Thyroid gland (tissue), 4 donors: ENCODE measurements around the gene RANBP9. TPM values are rescaled to one million over a fixed set of nuclear protein-coding genes. Genes with fewer than 3 reads are reported as not detected.

Experiments
- DNase-seq, 2 donors: peaks; one replicate each; pipeline ENCODE4 v3.0.0-alpha.2; 2019
- H3K27ac ChIP-seq, 3 donors: fragments of 200-600 bp; sonication (generic); 1 replicate in 2 of 3; 2 replicates in 1 of 3; pipeline ENCODE4 v1.5.1; 2016 to 2019; ENCODE audit warnings: mild to moderate bottlenecking in 1 of 3, moderate library complexity in 1 of 3
- H3K27me3 ChIP-seq: fragments of 200-600 bp; sonication (generic); one replicate; pipeline ENCODE4 v1.5.1; 2019
- H3K36me3 ChIP-seq, 2 donors: fragments of 200-600 bp; sonication (generic); one replicate each; pipeline ENCODE4 v1.5.1; 2016 to 2019
- H3K4me1 ChIP-seq, 2 donors: fragments of 200-600 bp; sonication (generic); one replicate each; pipeline ENCODE4 v1.5.1; 2017 to 2019
- H3K4me3 ChIP-seq, 3 donors: fragments of 200-600 bp; sonication (generic); replicated peaks in 1 of 3; 1 replicate in 2 of 3; 2 replicates in 1 of 3; pipeline ENCODE4 v1.5.1; 2016; ENCODE audit warnings: mild to moderate bottlenecking in 1 of 3
- H3K9me3 ChIP-seq: fragments of 200-600 bp; sonication (generic); one replicate; pipeline ENCODE4 v1.5.1; 2017
- CTCF ChIP-seq, 6 experiments: fragments of 200-600 bp in 3 of 6; fragments of 450-650 bp in 3 of 6; sonication (generic) in 3 of 6; IDR thresholded peaks; one replicate each; pipeline ENCODE4 v1.5.1; 2016 to 2019; ENCODE audit warnings: antibody characterized with exemption in 6 of 6, mild to moderate bottlenecking in 2 of 6, inconsistent platforms in 1 of 6, moderate library complexity in 1 of 6
- POLR2A ChIP-seq, 2 donors: fragments of 450-650 bp; IDR thresholded peaks; one replicate each; pipeline ENCODE4 v1.6.1; 2017; ENCODE audit warnings: antibody characterized with exemption in 2 of 2, mild to moderate bottlenecking in 2 of 2, moderate library complexity in 1 of 2
- WGBS, 2 donors: methylation state at CpG; one replicate each; pipeline ENCODE4 v1.1.5; 2017; 5-methylcytosine and 5-hydroxymethylcytosine counted together
- intact Hi-C: fragments of 100-400 bp; cut with DNase I; formaldehyde crosslinking; loops from one replicate; pipeline ENCODE4 v1.15.1; 2023
- total RNA-seq, 4 donors: library from RNA; depleted of rRNA; stranded (reverse); fragments of >200 nt; gene quantifications; one replicate each; pipeline ENCODE4 v1.2.3, GENCODE V29; 2016

RANBP9 gene
- total RNA-seq, 4 donors from 2014 or later: 26.8 to 42.6 (median 32.4) TPM

GRCh38 chr6:13688692-13689196 is 22.9 kb downstream of the RANBP9 start:
- no peak for DNase-seq
- intact Hi-C loops: no loop called here
- TF ChIP-seq POLR2A (IDR thresholded peaks at IDR 0.05): no peak
- no peak for TF ChIP-seq CTCF (IDR thresholded peaks at IDR 0.05)
- H3K4me3 ChIP-seq: no peak overlapping the region
- WGBS, 2 donors: 98% methylated on average over 5 of the region's 5 CpGs
- no peaks in the 10 kb centered on the region for H3K9me3 ChIP-seq
- no peaks in the 10 kb centered on the region for H3K27me3 ChIP-seq
- H3K27ac ChIP-seq: no peak overlapping the region
- peaks cover 9 to 10% of the 10 kb centered on the region in 2 donors for H3K4me1 ChIP-seq
- H3K36me3 ChIP-seq: no peaks in the 10 kb centered on the region

DNA sequence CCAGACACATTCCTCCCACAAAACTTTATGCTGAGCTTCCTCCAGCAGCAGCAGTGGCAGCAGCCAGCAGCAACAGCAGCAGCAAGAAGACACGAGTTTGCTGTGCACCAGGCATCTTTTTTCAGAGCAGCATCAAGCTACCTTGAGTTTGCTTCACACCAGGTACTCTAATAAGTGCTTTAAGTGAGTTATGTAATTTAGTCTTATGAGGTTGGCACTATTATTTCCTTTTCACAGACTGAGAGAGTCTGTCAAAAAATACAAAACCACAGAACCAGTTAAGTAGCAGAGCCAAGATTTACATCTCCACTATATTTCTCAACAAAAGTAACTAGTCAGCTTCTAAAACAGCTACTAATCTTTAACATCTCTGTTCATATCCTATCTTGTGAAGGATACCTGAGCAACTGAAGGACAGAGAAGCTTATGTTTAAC is 23.7 kb downstream of the RANBP9 start:
- intact Hi-C loops: no loop called here
- TF ChIP-seq POLR2A (IDR thresholded peaks at IDR 0.05): no peak
- no peak for TF ChIP-seq CTCF (IDR thresholded peaks at IDR 0.05)
- 0 to 17% methylated on average over 1 of the region's 1 CpG for WGBS, 2 donors
- no peak for DNase-seq
- no peaks in the 10 kb centered on the region for H3K9me3 ChIP-seq
- no peak overlapping the region for H3K4me3 ChIP-seq
- H3K4me1 ChIP-seq: peaks cover 9 to 10% of the 10 kb centered on the region in 2 donors
- H3K27ac ChIP-seq: no peak overlapping the region
- H3K27me3 ChIP-seq: no peaks in the 10 kb centered on the region
- H3K36me3 ChIP-seq: no peaks in the 10 kb centered on the region

- H3K4me3 ChIP-seq: no peak overlapping the region
- H3K27ac ChIP-seq: no peak overlapping the region
- 96% methylated on average over 4 of the region's 4 CpGs for WGBS, 2 donors
- TF ChIP-seq CTCF (IDR thresholded peaks at IDR 0.05) (no peak), POLR2A (IDR thresholded peaks at IDR 0.05) (no peak)
- H3K4me1 ChIP-seq: peaks cover 9 to 10% of the 10 kb centered on the region in 2 donors
- H3K36me3 ChIP-seq: no peaks in the 10 kb centered on the region
- no peaks in the 10 kb centered on the region for H3K9me3 ChIP-seq
- DNase-seq: no peak
- H3K27me3 ChIP-seq: no peaks in the 10 kb centered on the region
- intact Hi-C loops: no loop called here
These were observed 26.8 kb downstream of the RANBP9 start for GRCh38 chr6:13684855-13685254.

- no peaks in the 10 kb centered on the region for H3K27me3 ChIP-seq
- intact Hi-C loops: no loop called here
- no peak overlapping the region for H3K27ac ChIP-seq
- no peaks in the 10 kb centered on the region for H3K9me3 ChIP-seq
- H3K4me3 ChIP-seq: no peak overlapping the region
- peaks cover 6% of the 10 kb centered on the region in 2 donors for H3K4me1 ChIP-seq
- H3K36me3 ChIP-seq: no peaks in the 10 kb centered on the region
- TF ChIP-seq CTCF (IDR thresholded peaks at IDR 0.05) (no peak), POLR2A (IDR thresholded peaks at IDR 0.05) (no peak)
- no peak for DNase-seq
These were observed 28.6 kb downstream of the RANBP9 start for GRCh38 chr6:13683038-13683437.

- Histone ChIP-seq H3K4me1 (no peaks in the 10 kb centered on the region), H3K27ac (no peak overlapping the region), H3K27me3 (no peaks in the 10 kb centered on the region), H3K9me3 (no peaks in the 10 kb centered on the region), H3K36me3 (no peaks in the 10 kb centered on the region), H3K4me3 (no peak overlapping the region)
- WGBS, 2 donors: 96 to 98% methylated on average over 6 of the region's 6 CpGs
- intact Hi-C loops: no loop called here
- TF ChIP-seq CTCF (IDR thresholded peaks at IDR 0.05): no peak
- TF ChIP-seq POLR2A (IDR thresholded peaks at IDR 0.05): no peak
- no peak for DNase-seq
These were observed 29.3 kb downstream of the RANBP9 start for GRCh38 chr6:13682346-13682745.
